MCF 10A (cell line): ENCODE data around the gene NCK2. TPM values are rescaled to one million over a fixed set of nuclear protein-coding genes. Genes with fewer than 3 reads are reported as not detected.

Experiments
- BruUV-seq: library from RNA; stranded (reverse); fragments of 400-500 nt; replicated peaks from 2 replicates; lab custom pipeline; 2021; lab: Mats Ljungman, UMichigan
- CTCF ChIA-PET: fragments of 300-600 bp; sonication (Branson Sonifier 250); formaldehyde crosslinking; extraction: SDS; loops from one replicate; lab custom pipeline; 2021; ENCODE audit warnings: antibody characterized with exemption, inconsistent platforms; lab: Yijun Ruan, JAX
- POLR2A ChIA-PET: fragments of 300-600, 350-650 bp; sonication (Branson Sonifier 250); formaldehyde crosslinking; extraction: SDS; loops from one replicate; lab custom pipeline; 2020; ENCODE audit warnings: antibody characterized with exemption, inconsistent platforms; lab: Yijun Ruan, JAX
- DNase-seq: peaks from one replicate; pipeline ENCODE4 v3.0.0-alpha.2; 2018; ENCODE audit not compliant: unreplicated experiment
- H3K27ac Mint-ChIP-seq: one replicate; pipeline ENCODE4 v1.8.0; 2022; ENCODE audit warnings: mild to moderate bottlenecking, low read depth, mixed read lengths; ENCODE audit not compliant: unreplicated experiment
- H3K27me3 Mint-ChIP-seq: one replicate; pipeline ENCODE4 v1.8.0; 2022; ENCODE audit warnings: mixed read lengths; ENCODE audit not compliant: insufficient read depth, unreplicated experiment
- H3K36me3 Mint-ChIP-seq: one replicate; pipeline ENCODE4 v1.8.0; 2022; ENCODE audit warnings: mild to moderate bottlenecking, moderate library complexity, mixed read lengths; ENCODE audit not compliant: insufficient read depth, unreplicated experiment
- H3K4me1 Mint-ChIP-seq: one replicate; pipeline ENCODE4 v1.8.0; 2022; ENCODE audit warnings: mixed read lengths; ENCODE audit not compliant: insufficient read depth, unreplicated experiment
- H3K4me3 Mint-ChIP-seq: one replicate; pipeline ENCODE4 v1.8.0; 2022; ENCODE audit warnings: mild to moderate bottlenecking, moderate library complexity, mixed read lengths; ENCODE audit not compliant: unreplicated experiment
- H3K9me3 Mint-ChIP-seq: one replicate; pipeline ENCODE4 v1.8.0; 2022; ENCODE audit warnings: mixed read lengths; ENCODE audit not compliant: unreplicated experiment
- CTCF ChIP-seq: fragments of 200-600 bp; IDR thresholded peaks from one replicate; pipeline ENCODE4 v1.8.0; 2022; ENCODE audit warnings: antibody characterized with exemption, mild to moderate bottlenecking; ENCODE audit not compliant: unreplicated experiment
- intact Hi-C: fragments of 100-400 bp; cut with micrococcal nuclease; formaldehyde crosslinking; loops from 2 replicates; pipeline ENCODE4 v1.14.1; 2022
- total RNA-seq: library from RNA; stranded (reverse); gene quantifications from 2 replicates; pipeline ENCODE4 v1.2.3, GENCODE V29; 2022

The NCK2 gene
- total RNA-seq, 1 experiment from 2014 or later, result 36.5 TPM

DNA sequence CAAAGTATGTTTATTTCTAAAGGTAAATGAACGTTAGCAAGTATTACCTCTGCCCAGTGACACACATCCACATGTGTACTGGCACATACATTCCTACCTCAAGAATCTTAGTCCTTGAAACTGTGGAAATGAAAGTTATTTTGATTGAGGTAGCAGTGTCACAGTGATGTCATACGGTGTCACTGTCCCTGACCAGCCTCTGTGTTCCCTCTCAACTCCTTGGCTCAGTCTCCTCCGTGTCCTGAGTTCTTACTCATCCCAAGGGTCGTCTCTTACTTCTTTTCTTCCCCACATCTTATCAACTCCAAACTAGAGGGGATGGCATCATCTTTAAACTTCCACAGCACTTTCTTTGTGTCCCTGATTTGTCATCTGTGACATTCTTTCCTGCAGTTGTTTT is 3.3 kb downstream of the NCK2 start:
- no TSS peak for BruUV-seq
- CTCF ChIA-PET, result interaction anchor here (0.6 to 1.7 kb wide), 6 partner anchors 8 to 357 kb away, joined by 3 to 6 read pairs (median 4); no protein-coding TSS in a partner anchor
- Mint-ChIP-seq H3K27ac (no peak overlapping the region), H3K27me3 (no peaks in the 10 kb centered on the region), H3K9me3 (no peaks in the 10 kb centered on the region), H3K4me3 (no peak overlapping the region), H3K36me3 (no peaks in the 10 kb centered on the region), H3K4me1 (peaks cover 22% of the 10 kb centered on the region)
- no peak for TF ChIP-seq CTCF
- intact Hi-C loops, result loop anchor here (5.0 kb wide), 2 partner anchors 171 to 339 kb away; no protein-coding TSS in a partner anchor
- POLR2A ChIA-PET, result no interaction called here
- DNase-seq, result no peak

GRCh38 chr2:105748566-105748965 is 3.9 kb downstream of the NCK2 start:
- Mint-ChIP-seq H3K27ac (no peak overlapping the region), H3K9me3 (no peaks in the 10 kb centered on the region), H3K4me1 (peaks cover 22% of the 10 kb centered on the region), H3K36me3 (peaks cover under 1% of the 10 kb centered on the region), H3K4me3 (no peak overlapping the region), H3K27me3 (no peaks in the 10 kb centered on the region)
- ChIA-PET CTCF (interaction anchor here (0.6 to 1.3 kb wide), 8 partner anchors 9 to 247 kb away, joined by 3 to 4 read pairs (median 3); no protein-coding TSS in a partner anchor), POLR2A (no interaction called here)
- no peak for TF ChIP-seq CTCF
- DNase-seq, result no peak
- intact Hi-C loops, result loop anchor here (5.0 kb wide), 2 partner anchors 171 to 339 kb away; no protein-coding TSS in a partner anchor
- no TSS peak for BruUV-seq

DNA sequence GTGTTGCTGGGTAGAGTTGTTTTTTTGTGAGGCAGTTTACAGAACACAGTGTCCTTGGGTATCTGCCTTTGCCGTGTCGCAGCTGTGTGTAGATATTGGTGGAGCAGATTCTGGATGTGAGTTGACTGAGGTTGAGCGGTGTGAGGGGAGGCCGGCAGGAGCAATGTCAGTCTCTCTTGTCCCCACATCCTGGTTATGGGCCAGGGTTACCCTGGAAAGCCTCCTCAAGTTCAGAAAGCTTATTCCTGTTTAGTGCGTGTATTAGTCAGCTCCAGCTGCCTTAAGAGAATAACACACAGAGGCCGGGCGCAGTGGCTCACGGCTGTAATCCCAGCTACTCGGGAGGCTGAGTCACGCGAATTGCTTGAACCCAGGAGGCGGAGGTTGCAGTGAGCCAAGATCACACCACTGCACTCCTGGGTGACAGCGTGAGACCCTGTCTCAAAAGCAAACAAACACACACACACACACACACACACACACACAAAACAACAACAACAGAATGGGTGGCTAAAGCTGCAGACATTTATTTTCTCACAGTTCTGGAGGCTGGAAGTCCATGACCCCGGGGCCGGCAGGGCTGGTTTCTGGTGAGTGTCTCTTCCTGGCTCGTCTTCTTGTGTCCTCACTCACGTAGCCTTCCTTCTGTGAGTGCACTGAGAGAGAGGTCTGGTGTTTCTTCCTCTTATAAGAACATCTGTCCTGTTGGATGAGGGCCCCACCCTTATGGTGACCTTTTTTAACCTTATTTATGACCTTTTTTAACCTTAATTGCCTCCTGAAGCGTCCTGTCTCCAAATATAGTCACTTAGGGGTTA is 5.1 kb downstream of the NCK2 start:
- BruUV-seq, result no TSS peak
- Mint-ChIP-seq H3K4me1 (peaks cover 22% of the 10 kb centered on the region), H3K9me3 (no peaks in the 10 kb centered on the region), H3K36me3 (peaks cover 4% of the 10 kb centered on the region), H3K4me3 (no peak overlapping the region), H3K27me3 (no peaks in the 10 kb centered on the region), H3K27ac (no peak overlapping the region)
- peak; percentile 36 for DNase-seq
- POLR2A ChIA-PET, result no interaction called here
- intact Hi-C loops, result loop anchor here (5.0 kb wide), 2 partner anchors 172 to 338 kb away; no protein-coding TSS in a partner anchor
- CTCF ChIA-PET, result interaction anchor here (0.5 to 1.2 kb wide), 5 partner anchors 8 to 432 kb away, joined by 3 to 4 read pairs (median 3); no protein-coding TSS in a partner anchor
- no peak for TF ChIP-seq CTCF

DNA sequence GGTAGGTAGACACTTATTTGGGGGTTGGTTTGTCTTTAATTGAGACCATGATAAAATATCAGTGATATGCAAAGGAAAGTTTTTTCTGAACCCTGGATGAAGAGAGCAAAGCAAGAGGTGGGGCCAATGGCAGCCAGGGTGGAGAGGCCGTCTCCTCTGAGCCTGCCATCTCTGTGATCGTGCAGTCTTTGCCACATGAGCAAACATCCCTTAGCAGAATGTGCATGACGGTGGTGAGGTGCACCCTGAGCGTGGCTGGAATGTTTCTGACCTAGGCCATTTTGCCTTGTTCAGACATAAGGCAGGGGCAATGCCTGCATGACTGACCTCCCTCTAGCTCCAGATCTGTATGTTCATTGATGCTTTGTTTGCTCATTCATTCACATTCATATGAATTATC is 6.0 kb downstream of the NCK2 start:
- H3K27ac Mint-ChIP-seq, result no peak overlapping the region
- H3K36me3 Mint-ChIP-seq, result peaks cover 4% of the 10 kb centered on the region

More for the DNA sequence above, 6.0 kb downstream of the NCK2 start:
- no peaks in the 10 kb centered on the region for H3K9me3 Mint-ChIP-seq
- intact Hi-C loops, result no loop called here
- ChIA-PET CTCF (no interaction called here), POLR2A (no interaction called here)
- TF ChIP-seq CTCF, result no peak
- no TSS peak for BruUV-seq
- no peaks in the 10 kb centered on the region for H3K27me3 Mint-ChIP-seq
- DNase-seq, result no peak
- no peak overlapping the region for H3K4me3 Mint-ChIP-seq
- peaks cover 22% of the 10 kb centered on the region for H3K4me1 Mint-ChIP-seq
